Measurements from ENCODE around the gene ANGPTL8. TPM values are rescaled to one million over a fixed set of nuclear protein-coding genes. Genes with fewer than 3 reads are reported as not detected.
A peak's percentile ranks its signal among the peaks of the same experiment; 100 is the strongest.

ANGPTL8 gene
- total and polyA plus RNA-seq, 9 of the 15 experiments (the other 6 are each of a cell fraction or from before 2014, with no cell fraction given): not detected

DNA sequence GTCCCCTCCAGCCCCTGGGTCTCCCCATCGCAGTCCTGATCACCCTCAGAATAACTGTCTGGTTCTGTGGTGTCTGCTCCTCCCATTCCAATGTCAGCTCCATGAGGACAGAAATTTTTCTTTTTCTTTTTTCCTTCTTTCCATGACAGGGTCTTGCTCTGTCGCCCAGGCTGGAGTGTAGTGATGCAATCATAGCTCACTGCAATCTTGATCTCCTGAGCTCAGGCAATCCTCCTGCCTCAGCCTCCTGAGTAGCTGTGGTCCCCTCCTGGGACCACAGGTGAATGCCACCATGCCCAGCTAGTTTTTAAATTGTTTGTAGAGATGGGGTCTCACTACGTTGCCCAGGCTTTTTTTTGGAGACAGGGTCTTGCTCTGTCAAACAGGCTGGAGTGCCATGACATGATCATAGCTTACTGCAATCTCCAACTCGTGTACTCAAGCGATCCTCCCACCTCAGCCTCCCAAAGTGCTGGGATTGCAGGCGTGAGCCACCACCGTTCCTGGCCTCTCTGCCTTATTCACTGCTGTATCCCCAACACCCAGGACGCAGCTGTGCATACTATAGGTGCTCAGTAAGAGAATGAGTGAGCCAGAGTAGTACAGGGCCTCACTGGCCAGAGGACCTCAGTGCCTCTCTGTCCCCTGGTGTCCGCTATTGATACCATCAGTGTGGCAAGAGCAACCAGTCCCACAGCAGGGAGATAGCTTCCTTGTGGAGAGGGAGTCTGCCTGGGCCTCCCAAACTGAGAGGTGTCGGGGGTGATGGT is 28.1 kb downstream of the ANGPTL8 start (continued):
- TF ChIP-seq ZNF3 (CRISPR knock-in tag; IDR thresholded peaks at IDR 0.05) (no peak), DMBX1 (CRISPR knock-in tag; IDR thresholded peaks at IDR 0.05; ENCODE audit: borderline replicate concordance) (no peak), ZNF121 (CRISPR knock-in tag; conservative IDR thresholded peaks at IDR 0.05) (peak; percentile 95), RBFOX2 (IDR thresholded peaks at IDR 0.05; ENCODE audit: low read depth, low read length) (no peak), LARP7 (IDR thresholded peaks at IDR 0.05) (no peak), OTX1 (CRISPR knock-in tag; IDR thresholded peaks at IDR 0.05) (no peak), MXI1 (IDR thresholded peaks at IDR 0.05; ENCODE audit: low read depth, low read length) (no peak), WHSC1 (IDR thresholded peaks at IDR 0.05; ENCODE audit: low read length) (no peak), CEBPG (CRISPR knock-in tag; IDR thresholded peaks at IDR 0.05) (peak; percentile 41; the same call in 1 of the 2 replicates), CEBPG (tag; conservative IDR thresholded peaks at IDR 0.05 in 1 of 2, IDR thresholded peaks at IDR 0.05 in 1 of 2) (peak; percentile 50 to 60; a peak in 3 of 4 replicates), SLC30A9 (CRISPR knock-in tag; IDR thresholded peaks at IDR 0.05) (no peak), TRIM24 (IDR thresholded peaks at IDR 0.05) (no peak), ZNF507 (tag; conservative IDR thresholded peaks at IDR 0.05) (no peak), VEZF1 (CRISPR knock-in tag; IDR thresholded peaks at IDR 0.05) (no peak), RBM17 (IDR thresholded peaks at IDR 0.05; ENCODE audit: borderline replicate concordance, low read depth, low read length) (no peak), STAT5A (IDR thresholded peaks at IDR 0.05; ENCODE audit: borderline replicate concordance, low read length) (no peak), ZNF384 (IDR thresholded peaks at IDR 0.05; ENCODE audit: low read depth, low read length) (no peak), CEBPB (tag; IDR thresholded peaks at IDR 0.05) (peak; percentile 79), PHF20 (IDR thresholded peaks at IDR 0.05; ENCODE audit: partially characterized antibody) (no peak), ZNF175 (CRISPR knock-in tag; IDR thresholded peaks at IDR 0.05; ENCODE audit: low read depth) (no peak), THRB (CRISPR knock-in tag; conservative IDR thresholded peaks at IDR 0.05) (no peak), ZBTB7A (IDR thresholded peaks at IDR 0.05; ENCODE audit: borderline replicate concordance, control insufficient read depth, low read depth, low read length) (no peak), TAF7 (tag; IDR thresholded peaks at IDR 0.05) (no peak)

Data from K562 (cell line).